Stimulated activated naive B cell treated with anti-CD40 and anti-IgM and Interleukin-4, amounts not matched to agents 10 μg/mL and 1 μg/mL and 100 μg/mL, for 72 hours (primary cell): ENCODE results near the gene PKD2.

ENCODE experiments used
- ATAC-seq, 2 donors: fragments of 150-1000 bp; cut with Tn5 transposase; replicated peaks; 2 replicates each; pipeline ENCODE4 v1.10.0; 2021; ENCODE audit warnings: moderate library complexity in 1 of 2
- DNase-seq: peaks from one replicate; pipeline ENCODE4 v3.0.0; 2021
- H3K27ac Mint-ChIP-seq: one replicate; pipeline ENCODE4 v1.8.0; 2022; ENCODE audit warnings: mild to moderate bottlenecking, mixed read lengths
- H3K27me3 Mint-ChIP-seq, 2 donors: one replicate each; pipeline ENCODE4 v1.8.0; 2022; ENCODE audit warnings: mixed read lengths in 2 of 2
- H3K36me3 Mint-ChIP-seq, 2 donors: one replicate each; pipeline ENCODE4 v1.8.0; 2022; ENCODE audit warnings: mixed read lengths in 2 of 2, mild to moderate bottlenecking in 1 of 2
- H3K4me1 Mint-ChIP-seq, 2 donors: one replicate each; pipeline ENCODE4 v1.8.0; 2022; ENCODE audit warnings: mixed read lengths in 2 of 2, mild to moderate bottlenecking in 1 of 2
- H3K4me3 Mint-ChIP-seq, 2 donors: one replicate each; pipeline ENCODE4 v1.8.0; 2022; ENCODE audit warnings: mild to moderate bottlenecking in 2 of 2, mixed read lengths in 2 of 2, moderate library complexity in 1 of 2
- H3K9me3 Mint-ChIP-seq, 2 donors: one replicate each; pipeline ENCODE4 v1.8.0; 2022; ENCODE audit warnings: mixed read lengths in 2 of 2, mild to moderate bottlenecking in 1 of 2

The PKD2 gene

DNA sequence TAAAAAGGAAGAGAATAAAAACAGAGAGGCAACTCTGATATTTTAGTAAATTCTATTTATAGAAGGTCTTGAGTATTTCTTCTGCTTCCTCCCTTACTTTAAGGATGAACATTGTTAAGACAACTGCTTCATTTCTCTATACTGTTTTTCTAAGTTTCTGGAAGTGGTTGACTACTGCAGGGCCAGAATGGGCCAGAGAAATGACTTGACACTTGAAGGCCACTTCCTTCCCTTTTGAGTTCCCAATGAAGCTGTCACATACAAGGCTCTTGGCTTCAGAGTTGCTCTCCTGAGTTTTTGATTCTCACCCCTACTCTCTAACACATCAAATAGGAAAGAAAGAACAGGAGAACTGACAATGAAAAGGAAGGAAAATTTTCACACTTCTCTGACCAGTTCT is 37.6 kb downstream of the PKD2 start:
- Mint-ChIP-seq H3K36me3 (peaks cover 9 to 16% of the 10 kb centered on the region in 2 donors), H3K27ac (no peak overlapping the region), H3K9me3 (no peaks in the 10 kb centered on the region), H3K4me3 (no peak overlapping the region), H3K27me3 (no peaks in the 10 kb centered on the region), H3K4me1 (no peaks in the 10 kb centered on the region)
- ATAC-seq (no peak), DNase-seq (no peak)

DNA sequence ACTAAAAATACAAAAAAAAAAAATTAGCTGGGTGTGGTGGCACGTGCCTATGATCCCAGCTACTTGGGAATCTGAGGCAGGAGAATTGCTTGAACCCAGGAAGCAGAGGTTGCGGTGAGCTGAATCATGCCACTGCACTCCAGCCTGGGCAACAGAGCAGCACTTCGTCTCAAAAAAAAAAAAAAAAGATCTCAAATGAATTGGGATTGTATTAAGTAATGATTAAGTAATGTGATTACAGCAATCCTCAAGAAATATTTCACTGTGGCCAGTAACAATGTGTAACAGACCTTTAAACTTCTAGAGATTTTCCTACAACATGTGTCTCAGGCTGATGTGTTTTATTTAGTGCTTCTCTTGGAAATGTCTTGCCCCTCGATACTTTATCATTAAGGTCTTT is 46.8 kb downstream of the PKD2 start:
- peaks cover 17 to 21% of the 10 kb centered on the region in 2 donors for H3K36me3 Mint-ChIP-seq
- no peak overlapping the region for H3K27ac Mint-ChIP-seq
- H3K27me3 Mint-ChIP-seq: no peaks in the 10 kb centered on the region
- no peaks in the 10 kb centered on the region for H3K9me3 Mint-ChIP-seq
- no peak overlapping the region for H3K4me3 Mint-ChIP-seq
- no peak for ATAC-seq
- no peak for DNase-seq
- no peaks in the 10 kb centered on the region for H3K4me1 Mint-ChIP-seq

DNA sequence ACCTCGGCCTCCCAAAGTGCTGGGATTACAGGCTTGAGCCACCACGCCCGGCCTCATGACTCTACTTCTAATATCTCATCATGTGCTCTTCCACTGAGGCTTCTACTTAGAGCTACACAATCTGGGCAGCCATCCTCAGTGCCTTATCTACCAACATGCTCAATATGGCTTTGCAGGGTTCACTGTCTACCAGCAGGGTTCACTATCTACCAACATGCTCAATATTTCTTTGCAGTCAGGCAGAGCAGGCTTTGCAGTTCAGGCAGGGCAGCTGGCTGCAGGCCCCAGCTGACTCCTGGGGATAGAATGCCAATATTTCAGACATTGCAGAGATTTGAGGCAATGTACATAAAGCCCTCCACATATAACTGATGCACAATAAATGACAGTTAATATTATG is 47.5 kb downstream of the PKD2 start:
- ATAC-seq: peak; percentile 64 to 67
- H3K4me3 Mint-ChIP-seq: no peak overlapping the region
- H3K27ac Mint-ChIP-seq: no peak overlapping the region
- H3K27me3 Mint-ChIP-seq: no peaks in the 10 kb centered on the region
- H3K9me3 Mint-ChIP-seq: no peaks in the 10 kb centered on the region
- peaks cover 17 to 27% of the 10 kb centered on the region in 2 donors for H3K36me3 Mint-ChIP-seq
- H3K4me1 Mint-ChIP-seq: no peaks in the 10 kb centered on the region
- no peak for DNase-seq

DNA sequence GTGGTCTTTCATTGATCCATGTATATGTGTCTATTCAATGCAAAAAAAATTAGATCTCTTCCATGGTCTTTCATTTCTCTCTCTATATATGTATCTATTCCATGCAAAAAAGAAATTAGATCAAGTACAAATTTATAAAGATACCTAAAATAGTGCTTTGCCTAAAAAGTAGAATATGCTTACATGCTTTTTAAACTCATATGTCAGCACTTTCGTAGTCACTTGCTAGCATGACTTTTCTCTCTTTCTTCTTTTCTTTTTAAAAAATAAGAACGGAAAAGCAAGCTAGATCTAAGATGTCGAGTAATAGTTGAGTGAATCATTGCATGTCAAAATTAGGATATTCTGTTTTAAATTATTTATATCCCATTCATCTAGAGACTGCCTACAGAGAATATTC is 50.9 kb downstream of the PKD2 start:
- ATAC-seq (no peak), DNase-seq (no peak)
- no peaks in the 10 kb centered on the region for H3K4me1 Mint-ChIP-seq
- peaks cover 11 to 24% of the 10 kb centered on the region in 2 donors for H3K36me3 Mint-ChIP-seq
- H3K4me3 Mint-ChIP-seq: no peak overlapping the region
- no peaks in the 10 kb centered on the region for H3K27me3 Mint-ChIP-seq
- H3K27ac Mint-ChIP-seq: no peak overlapping the region
- H3K9me3 Mint-ChIP-seq: no peaks in the 10 kb centered on the region

DNA sequence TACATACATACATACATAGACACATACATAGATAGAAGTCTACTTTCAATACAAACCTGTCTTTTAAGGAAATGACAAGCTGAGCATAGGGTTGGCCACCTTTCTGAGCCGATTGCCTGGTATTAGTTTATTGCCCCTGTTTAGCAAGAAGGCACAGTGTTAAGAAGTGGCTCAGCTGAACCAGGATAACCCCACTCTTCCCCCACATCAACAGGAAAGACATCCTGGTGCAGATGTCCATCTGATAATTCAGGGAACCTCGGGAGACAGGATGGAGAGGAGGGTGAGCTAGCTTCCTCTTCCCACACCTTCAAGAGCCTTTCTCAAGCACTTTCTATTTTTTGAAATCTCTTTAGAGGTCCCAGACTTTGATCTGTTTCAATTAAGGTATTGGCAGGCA is 52.3 kb downstream of the PKD2 start:
- no peak overlapping the region for H3K27ac Mint-ChIP-seq

DNA sequence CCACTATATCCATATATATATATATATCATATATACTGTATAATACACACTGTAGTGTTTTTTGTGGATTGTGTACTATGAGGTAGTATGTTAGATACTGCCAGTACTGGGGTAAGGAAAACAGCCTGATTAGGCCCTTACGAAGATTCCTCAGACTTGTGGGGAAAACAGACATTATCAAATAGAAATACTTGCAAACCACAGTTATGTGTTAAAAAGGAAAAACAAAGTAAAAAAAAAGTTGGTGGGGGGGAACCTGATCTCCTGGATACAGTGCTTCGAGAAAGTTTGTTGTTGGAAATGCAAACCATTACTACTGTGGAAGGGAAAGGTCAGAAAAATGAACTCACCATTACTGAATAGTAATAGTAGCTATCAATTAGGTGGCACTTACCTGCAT is 53.0 kb downstream of the PKD2 start:
- Mint-ChIP-seq H3K4me1 (no peaks in the 10 kb centered on the region), H3K27me3 (no peaks in the 10 kb centered on the region), H3K9me3 (no peaks in the 10 kb centered on the region), H3K36me3 (peaks cover 12 to 27% of the 10 kb centered on the region in 2 donors), H3K4me3 (no peak overlapping the region), H3K27ac (no peak overlapping the region)
- ATAC-seq (no peak), DNase-seq (no peak)

More for the DNA sequence above, 52.3 kb downstream of the PKD2 start:
- Mint-ChIP-seq H3K27me3 (no peaks in the 10 kb centered on the region), H3K36me3 (peaks cover 11 to 26% of the 10 kb centered on the region in 2 donors), H3K4me3 (no peak overlapping the region), H3K9me3 (no peaks in the 10 kb centered on the region), H3K4me1 (no peaks in the 10 kb centered on the region)
- DNase-seq (no peak), ATAC-seq (no peak)

DNA sequence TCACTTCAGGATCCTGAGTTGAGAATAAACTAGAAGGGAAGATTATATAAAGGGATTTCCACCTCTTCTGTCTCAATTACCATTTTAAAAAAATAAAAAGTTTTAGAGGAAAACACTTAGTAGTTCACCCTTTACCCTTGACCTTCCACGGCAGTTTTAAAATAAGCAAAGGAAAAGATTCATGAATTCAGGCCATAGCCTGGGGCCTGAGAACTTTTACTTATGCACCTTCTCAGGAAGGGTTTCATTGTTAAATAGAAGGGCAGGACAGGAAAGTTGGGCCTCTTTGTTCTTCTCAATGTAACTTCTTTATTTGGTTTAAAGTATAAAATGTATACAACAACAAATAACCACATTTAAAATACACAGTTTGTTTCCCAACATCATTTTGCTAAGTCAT is 54.9 kb downstream of the PKD2 start:
- H3K27ac Mint-ChIP-seq: no peak overlapping the region
- no peak for DNase-seq
- no peak for ATAC-seq
- no peaks in the 10 kb centered on the region for H3K9me3 Mint-ChIP-seq
- H3K27me3 Mint-ChIP-seq: no peaks in the 10 kb centered on the region
- no peaks in the 10 kb centered on the region for H3K4me1 Mint-ChIP-seq
- no peak overlapping the region for H3K4me3 Mint-ChIP-seq
- peaks cover 19 to 34% of the 10 kb centered on the region in 2 donors for H3K36me3 Mint-ChIP-seq

DNA sequence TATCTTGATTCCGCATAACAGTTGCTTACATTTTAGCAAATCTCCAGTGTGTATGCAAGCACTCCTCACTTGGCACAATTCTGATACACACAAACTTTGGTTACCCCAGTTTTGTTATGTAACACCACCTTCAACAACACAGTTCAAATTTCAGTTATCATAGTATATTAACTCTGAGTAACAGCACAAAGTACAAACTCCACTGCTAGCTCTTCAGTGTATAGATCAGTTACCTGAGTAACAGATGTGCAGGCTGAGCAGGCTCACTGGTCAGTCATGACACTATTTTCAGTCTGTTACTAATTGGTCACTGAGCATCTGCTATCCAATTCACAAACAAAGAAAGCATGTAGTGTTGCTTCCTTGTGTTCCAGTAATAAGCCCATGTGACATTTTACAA is 55.4 kb downstream of the PKD2 start:
- no peak for DNase-seq
- no peak overlapping the region for H3K27ac Mint-ChIP-seq
- H3K4me3 Mint-ChIP-seq: no peak overlapping the region
- H3K36me3 Mint-ChIP-seq: peaks cover 20 to 36% of the 10 kb centered on the region in 2 donors
- peaks cover 0 to 4% of the 10 kb centered on the region in 2 donors for H3K9me3 Mint-ChIP-seq
- ATAC-seq: no peak
- H3K27me3 Mint-ChIP-seq: no peaks in the 10 kb centered on the region
- H3K4me1 Mint-ChIP-seq: no peaks in the 10 kb centered on the region

DNA sequence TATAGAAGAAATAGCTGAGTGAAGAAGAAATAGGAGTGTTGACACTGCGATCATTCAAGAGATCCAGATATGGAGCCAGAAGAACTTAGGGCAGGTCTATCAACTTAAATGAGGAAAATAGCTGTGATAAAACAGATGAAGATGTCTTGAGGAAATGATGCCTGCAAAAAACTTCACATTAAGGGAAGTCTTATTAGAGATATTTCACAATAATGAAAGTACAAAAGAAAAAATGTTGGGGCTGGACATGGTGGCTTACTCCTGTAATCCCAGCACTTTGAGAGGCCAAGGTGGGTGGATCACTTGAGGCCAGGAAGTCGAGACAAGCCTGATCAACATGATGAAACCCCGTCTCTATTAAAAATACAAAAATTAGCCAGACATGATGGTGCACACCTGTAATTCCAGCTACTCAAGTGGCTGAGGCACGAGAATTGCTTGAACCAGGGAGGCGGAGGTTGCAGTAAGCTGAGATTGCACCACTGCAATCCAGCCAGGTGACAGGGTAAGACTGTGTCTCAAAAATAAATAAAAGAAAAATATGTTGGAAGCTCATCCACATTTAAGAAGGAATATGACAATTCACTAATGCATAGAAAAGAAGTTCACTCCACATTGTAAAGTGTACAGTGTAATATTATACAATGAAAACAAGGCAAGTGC is 56.3 kb downstream of the PKD2 start:
- DNase-seq (no peak), ATAC-seq (no peak)
- Mint-ChIP-seq H3K4me1 (no peaks in the 10 kb centered on the region), H3K27me3 (no peaks in the 10 kb centered on the region), H3K36me3 (peaks cover 24 to 42% of the 10 kb centered on the region in 2 donors), H3K27ac (no peak overlapping the region), H3K9me3 (peaks cover 0 to 7% of the 10 kb centered on the region in 2 donors), H3K4me3 (no peak overlapping the region)

DNA sequence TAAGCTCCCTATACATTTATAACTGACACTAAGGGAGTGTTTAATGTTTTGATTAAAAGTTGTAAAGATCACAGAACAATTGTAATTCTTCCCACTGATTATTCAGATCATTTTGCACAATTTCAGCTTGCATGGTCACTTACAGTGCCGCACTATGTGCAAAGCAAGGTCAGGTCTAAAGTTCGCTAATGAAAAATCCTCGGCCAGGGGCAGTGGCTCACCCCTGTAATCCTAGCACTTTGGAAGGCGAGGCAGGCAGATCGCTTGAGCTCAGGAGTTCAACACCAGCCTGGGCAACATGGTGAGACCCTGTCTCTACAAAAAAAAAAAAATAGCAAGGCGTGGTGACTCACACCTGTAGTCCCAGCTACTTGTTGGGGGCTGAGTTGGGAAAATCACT is 57.0 kb downstream of the PKD2 start:
- no peak for DNase-seq
- Mint-ChIP-seq H3K27ac (no peak overlapping the region), H3K4me3 (no peak overlapping the region), H3K27me3 (no peaks in the 10 kb centered on the region), H3K36me3 (peaks cover 27 to 43% of the 10 kb centered on the region in 2 donors), H3K9me3 (peaks cover 0 to 7% of the 10 kb centered on the region in 2 donors), H3K4me1 (no peaks in the 10 kb centered on the region)
- ATAC-seq: no peak

DNA sequence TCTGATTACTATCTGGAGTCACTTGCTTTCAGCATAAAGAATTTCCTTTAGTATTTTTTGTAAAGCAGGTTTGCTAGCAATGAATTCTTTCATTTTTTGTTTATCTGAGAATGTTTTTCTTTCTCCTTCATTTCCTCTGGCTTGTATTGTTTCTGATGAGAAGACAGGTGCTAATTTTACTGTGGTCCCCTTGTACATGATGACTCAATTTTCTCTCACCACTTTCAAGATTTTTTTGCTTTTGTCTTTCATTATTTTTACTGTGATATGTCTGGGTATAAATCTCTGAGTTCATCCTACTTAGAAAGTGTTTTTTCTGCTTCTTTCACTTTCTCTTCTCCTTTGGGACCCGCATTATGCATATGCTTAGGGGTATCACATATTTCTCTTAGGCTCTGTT is 62.6 kb downstream of the PKD2 start:
- H3K27me3 Mint-ChIP-seq: no peaks in the 10 kb centered on the region
- no peak for ATAC-seq
- peaks cover 14 to 15% of the 10 kb centered on the region in 2 donors for H3K9me3 Mint-ChIP-seq
- peaks cover 65 to 78% of the 10 kb centered on the region in 2 donors for H3K36me3 Mint-ChIP-seq
- no peaks in the 10 kb centered on the region for H3K4me1 Mint-ChIP-seq
- H3K4me3 Mint-ChIP-seq: no peak overlapping the region
- H3K27ac Mint-ChIP-seq: no peak overlapping the region
- DNase-seq: no peak

DNA sequence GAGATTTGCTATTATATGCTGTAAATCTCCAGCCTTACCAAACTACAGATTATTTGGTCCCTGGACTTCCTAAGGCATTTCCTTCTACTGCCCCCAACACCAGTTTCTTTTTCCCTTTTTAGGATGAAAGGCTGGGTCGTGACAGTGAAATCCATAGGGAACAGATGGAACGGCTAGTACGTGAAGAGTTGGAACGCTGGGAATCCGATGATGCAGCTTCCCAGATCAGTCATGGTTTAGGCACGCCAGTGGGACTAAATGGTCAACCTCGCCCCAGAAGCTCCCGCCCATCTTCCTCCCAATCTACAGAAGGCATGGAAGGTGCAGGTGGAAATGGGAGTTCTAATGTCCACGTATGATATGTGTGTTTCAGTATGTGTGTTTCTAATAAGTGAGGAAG is 67.9 kb downstream of the PKD2 start:
- Mint-ChIP-seq H3K9me3 (peaks cover 7 to 9% of the 10 kb centered on the region in 2 donors), H3K27me3 (no peaks in the 10 kb centered on the region), H3K4me1 (no peaks in the 10 kb centered on the region), H3K36me3 (peaks cover 41 to 47% of the 10 kb centered on the region in 2 donors), H3K4me3 (no peak overlapping the region), H3K27ac (no peak overlapping the region)
- no peak for ATAC-seq
- DNase-seq: no peak

DNA sequence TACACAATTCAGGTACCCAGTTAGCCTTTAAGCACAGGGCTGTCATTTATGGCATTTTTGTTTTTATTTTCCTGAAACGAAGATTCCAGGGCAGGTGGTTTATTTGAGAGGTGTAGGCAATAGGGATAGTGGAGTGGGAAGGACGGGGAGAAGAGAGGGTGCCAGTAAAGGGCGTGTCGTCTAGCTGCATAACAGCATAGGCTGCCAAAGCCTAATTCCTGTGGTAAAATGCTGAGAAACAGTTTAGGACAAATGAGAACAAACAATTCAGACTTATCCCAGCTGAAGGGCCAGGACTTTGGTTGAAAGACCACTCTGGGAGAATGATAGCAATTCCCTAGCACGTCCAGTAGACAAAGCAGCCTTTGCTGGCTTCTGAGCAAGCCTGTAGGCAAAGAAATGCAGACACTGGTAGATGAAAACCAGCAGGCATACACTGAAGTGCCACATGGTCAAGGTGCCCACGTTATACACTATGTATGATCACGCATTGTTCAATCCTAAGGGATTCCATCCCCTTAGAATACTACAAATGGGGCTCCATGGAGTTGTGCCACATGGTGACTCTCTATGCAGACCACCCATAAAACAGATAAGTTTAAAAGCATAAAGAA is 70.6 kb downstream of the PKD2 start:
- H3K36me3 Mint-ChIP-seq: peaks cover 18 to 24% of the 10 kb centered on the region in 2 donors
- ATAC-seq (no peak), DNase-seq (no peak)
- no peak overlapping the region for H3K4me3 Mint-ChIP-seq
- no peaks in the 10 kb centered on the region for H3K9me3 Mint-ChIP-seq
- no peaks in the 10 kb centered on the region for H3K4me1 Mint-ChIP-seq
- no peaks in the 10 kb centered on the region for H3K27me3 Mint-ChIP-seq
- no peak overlapping the region for H3K27ac Mint-ChIP-seq

DNA sequence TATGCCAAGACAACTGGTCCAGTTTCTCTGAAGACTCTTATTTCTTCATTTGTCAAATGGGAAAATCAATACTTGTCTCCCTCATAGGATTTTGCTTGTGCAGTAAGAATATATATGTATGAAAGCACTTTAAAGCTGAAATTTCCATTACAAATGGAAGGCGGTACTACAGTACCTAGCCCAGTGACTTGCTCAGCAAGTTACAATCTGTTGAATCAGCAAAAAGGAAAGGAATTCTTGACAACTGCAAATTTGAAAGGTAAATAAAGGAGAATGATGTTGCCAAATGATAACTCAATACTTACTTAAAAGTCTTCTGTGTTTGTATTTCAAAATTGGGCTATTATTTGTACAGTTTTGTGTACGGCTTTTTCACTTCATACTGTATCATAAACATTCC is 71.1 kb downstream of the PKD2 start:
- Mint-ChIP-seq H3K27ac (no peak overlapping the region), H3K36me3 (peaks cover 14 to 20% of the 10 kb centered on the region in 2 donors), H3K9me3 (no peaks in the 10 kb centered on the region), H3K4me3 (no peak overlapping the region), H3K27me3 (no peaks in the 10 kb centered on the region), H3K4me1 (no peaks in the 10 kb centered on the region)
- DNase-seq: no peak
- no peak for ATAC-seq

DNA sequence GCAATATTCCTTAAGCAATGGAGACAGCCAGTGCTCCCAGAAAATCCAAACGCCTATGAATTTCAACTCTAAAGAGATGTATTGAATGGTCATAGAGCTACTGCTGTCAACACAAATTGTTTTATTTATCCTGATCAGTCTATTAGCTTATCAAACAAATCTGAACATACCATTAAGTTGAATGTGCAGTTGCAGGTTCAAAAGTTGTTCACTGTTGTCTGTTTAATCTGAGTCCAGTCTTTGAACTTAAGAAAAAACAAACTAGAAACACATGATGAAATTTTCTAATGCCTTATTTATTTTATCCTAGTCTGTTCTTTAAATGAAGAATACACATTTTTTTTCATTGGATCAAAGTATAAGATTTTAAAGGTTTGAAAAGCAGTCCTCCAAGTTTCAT is 73.2 kb downstream of the PKD2 start:
- no peak overlapping the region for H3K27ac Mint-ChIP-seq
- H3K27me3 Mint-ChIP-seq: no peaks in the 10 kb centered on the region
- no peak overlapping the region for H3K4me3 Mint-ChIP-seq
- no peak for ATAC-seq
- no peaks in the 10 kb centered on the region for H3K4me1 Mint-ChIP-seq
- H3K9me3 Mint-ChIP-seq: no peaks in the 10 kb centered on the region
- H3K36me3 Mint-ChIP-seq: peaks cover 7 to 9% of the 10 kb centered on the region in 2 donors
- no peak for DNase-seq
